Mesodermal cell (in vitro differentiated cells): ENCODE measurements around the gene SIDT1.

ENCODE experiments used
- H3K27ac ChIP-seq: 2 replicates; pipeline ENCODE4 v1.7.0; 2013; ENCODE audit warnings: mild to moderate bottlenecking, low read depth, low read length, moderate library complexity; ENCODE audit not compliant: severe bottlenecking
- H3K36me3 ChIP-seq: 2 replicates; pipeline ENCODE4 v1.7.1; 2013; ENCODE audit warnings: mild to moderate bottlenecking, low read length, moderate library complexity; ENCODE audit not compliant: control insufficient read depth, insufficient read depth
- H3K4me1 ChIP-seq: one replicate; pipeline ENCODE4 v1.7.1; 2013; ENCODE audit warnings: mild to moderate bottlenecking, low read length; ENCODE audit not compliant: insufficient read depth, control insufficient read depth, poor library complexity, severe bottlenecking
- H3K4me3 ChIP-seq: 2 replicates; pipeline ENCODE4 v1.7.0; 2013; ENCODE audit warnings: low read length, control low read depth, mild to moderate bottlenecking; ENCODE audit not compliant: insufficient read depth, poor library complexity, severe bottlenecking; ENCODE audit errors: extremely low read depth
- H3K9me3 ChIP-seq: 2 replicates; pipeline ENCODE4 v1.7.1; 2013; ENCODE audit warnings: mild to moderate bottlenecking, low read length, moderate library complexity; ENCODE audit not compliant: control insufficient read depth
- WGBS, 2 experiments: methylation state at CpG; one replicate each; pipeline ENCODE4 v1.1.5; 2013; ENCODE audit warnings: missing lambda C conversion rate in 2 of 2; ENCODE audit not compliant: insufficient coverage in 2 of 2; 5-methylcytosine and 5-hydroxymethylcytosine counted together

SIDT1 gene

GRCh38 chr3:113560831-113561623, 28.7 kb downstream of the SIDT1 start:
- peaks cover 18% of the 10 kb centered on the region for H3K4me1 ChIP-seq
- H3K9me3 ChIP-seq: no peaks in the 10 kb centered on the region
- 67 to 100% methylated on average over 1 of the region's 4 CpGs for WGBS, 2 experiments
- no peak overlapping the region for H3K4me3 ChIP-seq
- no peaks in the 10 kb centered on the region for H3K36me3 ChIP-seq
- no peak overlapping the region for H3K27ac ChIP-seq

GRCh38 chr3:113565555-113565954, 33.2 kb downstream of the SIDT1 start:
- Histone ChIP-seq H3K4me3 (no peak overlapping the region), H3K36me3 (no peaks in the 10 kb centered on the region), H3K9me3 (no peaks in the 10 kb centered on the region), H3K4me1 (peaks cover 3% of the 10 kb centered on the region), H3K27ac (no peak overlapping the region)
- 60% methylated on average over 1 of the region's 1 CpG; no CpG with 5 or more reads in 1 of the 2 experiments for WGBS, 2 experiments

GRCh38 chr3:113570158-113570557, 37.8 kb downstream of the SIDT1 start:
- WGBS, 2 experiments: 94 to 100% methylated on average over 1 to 2 of the region's 3 CpGs
- H3K4me1 ChIP-seq: peaks cover 3% of the 10 kb centered on the region
- H3K4me3 ChIP-seq: no peak overlapping the region

GRCh38 chr3:113571360-113571759, 39.0 kb downstream of the SIDT1 start:
- Histone ChIP-seq H3K27ac (no peak overlapping the region), H3K36me3 (no peaks in the 10 kb centered on the region), H3K4me3 (no peak overlapping the region), H3K4me1 (peaks cover 3% of the 10 kb centered on the region), H3K9me3 (no peaks in the 10 kb centered on the region)
- WGBS, 2 experiments: 87 to 89% methylated on average over 2 of the region's 2 CpGs

More at GRCh38 chr3:113570158-113570557, 37.8 kb downstream of the SIDT1 start:
- no peak overlapping the region for H3K27ac ChIP-seq
- no peaks in the 10 kb centered on the region for H3K9me3 ChIP-seq
- H3K36me3 ChIP-seq: no peaks in the 10 kb centered on the region

GRCh38 chr3:113573728-113574127, 41.4 kb downstream of the SIDT1 start:
- no peaks in the 10 kb centered on the region for H3K36me3 ChIP-seq
- no peak overlapping the region for H3K4me3 ChIP-seq
- peaks cover 3% of the 10 kb centered on the region for H3K4me1 ChIP-seq
- no peak overlapping the region for H3K27ac ChIP-seq
- peaks cover 13% of the 10 kb centered on the region for H3K9me3 ChIP-seq
- 93 to 100% methylated on average over 3 of the region's 3 CpGs for WGBS, 2 experiments

GRCh38 chr3:113574213-113574612, 41.9 kb downstream of the SIDT1 start:
- 71 to 92% methylated on average over 2 of the region's 2 CpGs for WGBS, 2 experiments
- Histone ChIP-seq H3K9me3 (peaks cover 13% of the 10 kb centered on the region), H3K36me3 (no peaks in the 10 kb centered on the region), H3K27ac (no peak overlapping the region), H3K4me1 (peaks cover 3% of the 10 kb centered on the region), H3K4me3 (no peak overlapping the region)

GRCh38 chr3:113575206-113575605, 42.9 kb downstream of the SIDT1 start:
- H3K4me3 ChIP-seq: no peak overlapping the region
- no peaks in the 10 kb centered on the region for H3K36me3 ChIP-seq
- H3K27ac ChIP-seq: no peak overlapping the region
- peaks cover 3% of the 10 kb centered on the region for H3K4me1 ChIP-seq
- WGBS, 2 experiments: 50 to 71% methylated on average over 3 of the region's 4 CpGs
- peaks cover 13% of the 10 kb centered on the region for H3K9me3 ChIP-seq

- 100% methylated on average over 1 of the region's 1 CpG for WGBS, 2 experiments
- H3K4me3 ChIP-seq: no peak overlapping the region
- H3K4me1 ChIP-seq: no peaks in the 10 kb centered on the region
- H3K9me3 ChIP-seq: no peaks in the 10 kb centered on the region
- H3K27ac ChIP-seq: no peak overlapping the region
- H3K36me3 ChIP-seq: no peaks in the 10 kb centered on the region
Measured at GRCh38 chr3:113585228-113585627, 52.9 kb downstream of the SIDT1 start.

GRCh38 chr3:113585720-113586119, 53.4 kb downstream of the SIDT1 start:
- Histone ChIP-seq H3K36me3 (no peaks in the 10 kb centered on the region), H3K9me3 (no peaks in the 10 kb centered on the region), H3K27ac (no peak overlapping the region), H3K4me3 (no peak overlapping the region), H3K4me1 (no peaks in the 10 kb centered on the region)
- WGBS, 2 experiments: 40 to 80% methylated on average over 1 of the region's 3 CpGs

- no peak overlapping the region for H3K27ac ChIP-seq
- no peak overlapping the region for H3K4me3 ChIP-seq
- WGBS, 2 experiments: 80 to 91% methylated on average over 1 of the region's 2 CpGs
- no peaks in the 10 kb centered on the region for H3K4me1 ChIP-seq
- no peaks in the 10 kb centered on the region for H3K36me3 ChIP-seq
- no peaks in the 10 kb centered on the region for H3K9me3 ChIP-seq
Measured at GRCh38 chr3:113588806-113589205, 56.5 kb downstream of the SIDT1 start.

- 20% methylated on average over 1 of the region's 1 CpG; no CpG with 5 or more reads in 1 of the 2 experiments for WGBS, 2 experiments
- H3K9me3 ChIP-seq: no peaks in the 10 kb centered on the region
- H3K27ac ChIP-seq: no peak overlapping the region
- H3K36me3 ChIP-seq: no peaks in the 10 kb centered on the region
- no peaks in the 10 kb centered on the region for H3K4me1 ChIP-seq
- H3K4me3 ChIP-seq: no peak overlapping the region
Measured at GRCh38 chr3:113589971-113590370, 57.6 kb downstream of the SIDT1 start.
